GM21825 (cell line): ENCODE measurements around the gene KAZN.

Experiments used
- ATAC-seq: cut with Tn5 transposase; IDR thresholded peaks from one replicate; pipeline ENCODE4 v1.9.1; 2021; ENCODE audit warnings: mild to moderate bottlenecking, moderate library complexity; ENCODE audit not compliant: unreplicated experiment

KAZN gene

GRCh38 chr1:14924455-14925331 is 326.2 kb downstream of the KAZN start:
- ATAC-seq = no peak

DNA sequence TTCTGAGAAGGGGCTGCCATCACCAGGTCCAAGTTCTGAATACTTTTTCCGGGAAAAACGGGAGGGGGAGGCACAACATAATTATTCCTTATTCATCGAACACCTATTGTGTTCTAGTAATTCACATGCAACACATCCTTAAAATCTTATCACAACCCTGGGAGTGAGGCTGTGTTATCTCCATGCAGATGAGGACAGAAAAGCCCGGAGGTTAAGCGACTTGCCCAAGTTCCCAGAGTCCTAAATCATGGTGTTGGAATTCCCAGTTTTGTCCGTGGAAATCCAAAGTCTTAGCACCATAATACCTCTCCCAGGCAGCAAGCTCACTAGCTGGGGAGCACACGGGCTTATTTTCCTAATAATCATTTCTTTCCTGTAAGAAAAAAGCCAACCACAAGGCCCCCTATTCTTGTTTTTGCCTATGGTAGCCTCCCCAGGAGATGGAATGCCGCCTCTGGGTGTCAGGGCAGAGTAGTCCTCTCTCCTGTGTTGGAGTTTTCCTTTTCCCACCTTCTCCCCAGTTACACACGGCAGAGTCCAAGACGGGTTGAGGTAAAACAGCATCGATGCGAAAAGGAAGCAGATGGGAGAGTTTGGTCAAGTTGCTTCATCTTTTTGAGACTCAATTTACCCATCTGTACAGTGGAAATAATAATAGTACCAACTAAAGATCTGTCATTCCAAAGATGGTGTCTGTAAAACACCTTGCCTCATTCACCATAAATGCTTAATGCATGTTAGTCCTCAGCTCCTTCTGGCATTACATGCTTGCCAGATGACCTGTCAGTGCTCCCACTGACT is 327.1 kb downstream of the KAZN start:
- ATAC-seq = no peak

GRCh38 chr1:14926229-14926628 is 327.7 kb downstream of the KAZN start:
- no peak for ATAC-seq

DNA sequence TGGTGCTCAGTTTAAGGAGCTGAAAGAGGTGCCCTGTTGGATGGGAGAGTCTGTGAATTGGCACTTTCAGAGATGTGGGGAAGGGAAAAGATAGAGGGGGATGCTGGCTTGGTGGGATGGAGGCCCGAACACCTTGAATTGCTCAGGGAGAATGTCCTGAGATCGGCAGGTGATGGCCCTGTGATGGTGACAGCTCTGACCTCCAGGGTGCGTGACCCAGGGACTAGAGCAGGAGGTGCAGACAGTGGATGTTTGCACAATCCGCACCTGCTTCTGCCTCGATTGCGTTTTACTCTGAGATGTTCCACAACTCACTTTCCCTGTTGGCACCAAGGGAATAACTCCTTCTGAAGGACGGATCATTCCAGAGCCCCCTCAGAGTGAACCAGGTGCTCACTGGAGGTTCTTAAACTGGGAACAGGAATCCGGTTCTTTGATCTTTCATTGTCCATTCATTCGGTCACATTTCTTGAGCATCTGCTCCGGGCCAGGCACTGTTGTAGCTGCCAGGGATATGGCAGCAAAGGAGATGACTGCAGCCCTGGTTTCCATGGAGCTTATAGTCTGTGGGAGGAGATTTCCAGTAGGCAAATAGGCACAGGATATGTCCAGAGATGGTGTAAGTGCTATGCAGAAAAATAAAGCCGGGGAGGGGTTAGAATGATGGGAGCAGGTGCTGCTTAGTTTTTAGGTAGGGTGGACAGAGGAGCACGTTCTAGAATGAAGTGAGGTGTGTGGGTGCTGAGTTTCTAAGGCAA is 328.5 kb downstream of the KAZN start:
- ATAC-seq = no peak

GRCh38 chr1:14928412-14928811 is 329.9 kb downstream of the KAZN start:
- ATAC-seq = no peak

- no peak for ATAC-seq
Observed at GRCh38 chr1:14928886-14929546, 330.5 kb downstream of the KAZN start.

- ATAC-seq = no peak
Observed at GRCh38 chr1:14929547-14930246, 331.2 kb downstream of the KAZN start.

DNA sequence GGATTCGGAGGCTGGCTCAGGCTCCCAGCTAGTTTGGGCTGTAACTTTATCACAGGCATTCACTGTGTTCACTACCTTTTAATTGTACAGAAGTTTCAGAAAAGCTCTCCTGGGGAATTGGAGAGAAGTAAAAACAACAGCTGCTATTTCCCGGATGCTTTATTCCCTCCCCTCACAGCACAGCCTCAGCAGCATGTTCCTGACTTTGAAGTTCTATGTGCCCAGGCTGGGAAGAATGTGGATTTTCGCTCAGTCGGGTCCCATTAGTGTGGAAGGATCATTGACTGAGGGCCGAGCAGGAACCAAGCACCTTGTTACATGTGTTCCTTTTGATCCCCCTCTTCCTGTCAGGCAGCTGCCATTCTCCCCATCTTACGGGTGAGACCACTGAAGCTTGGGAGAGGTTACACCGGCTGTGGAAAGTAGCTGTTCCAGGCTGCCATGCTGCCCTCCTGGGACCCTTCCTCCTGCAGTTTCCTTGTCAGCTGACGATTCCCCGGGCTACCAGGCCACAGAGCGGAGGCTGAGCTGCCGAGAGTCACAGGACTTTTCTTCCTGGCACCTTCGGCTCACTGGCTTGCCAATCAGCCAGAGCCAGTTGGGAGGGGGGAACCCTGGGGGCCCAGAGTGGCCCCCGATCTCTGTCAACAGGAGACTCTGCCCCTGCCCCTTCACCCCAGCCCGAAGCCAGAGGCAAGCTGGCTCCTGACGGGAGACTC is 331.9 kb downstream of the KAZN start:
- no peak for ATAC-seq

DNA sequence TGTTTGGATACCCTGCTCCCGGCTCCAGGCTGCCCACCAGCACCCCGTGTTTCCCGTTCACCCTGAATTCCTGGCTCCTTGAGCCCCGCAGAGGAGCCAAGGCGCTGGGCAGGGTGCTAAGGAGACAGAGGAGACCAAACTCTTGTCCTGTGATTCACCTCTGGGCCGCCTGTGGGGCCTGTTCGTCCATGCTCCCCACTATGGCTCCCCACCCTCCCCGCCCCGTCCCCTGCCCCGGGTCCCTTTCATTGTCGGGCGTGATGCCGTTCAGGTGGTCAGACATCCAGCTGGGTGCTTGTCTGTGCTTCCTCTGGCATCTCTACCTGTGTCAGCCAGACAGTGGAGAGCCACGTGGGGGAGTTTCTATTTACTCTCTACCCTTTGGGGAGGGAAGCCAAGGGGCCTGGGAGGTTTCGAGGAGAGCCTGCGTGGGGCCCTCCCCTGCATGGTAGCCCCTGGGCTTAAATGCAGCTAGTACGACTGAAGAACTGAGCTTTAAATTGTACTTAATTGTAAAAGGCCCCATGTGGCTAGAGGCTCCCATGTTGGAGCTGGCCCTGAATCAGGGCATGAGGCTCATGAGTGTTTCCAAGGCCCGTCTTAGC is 333.7 kb downstream of the KAZN start:
- no peak for ATAC-seq

DNA sequence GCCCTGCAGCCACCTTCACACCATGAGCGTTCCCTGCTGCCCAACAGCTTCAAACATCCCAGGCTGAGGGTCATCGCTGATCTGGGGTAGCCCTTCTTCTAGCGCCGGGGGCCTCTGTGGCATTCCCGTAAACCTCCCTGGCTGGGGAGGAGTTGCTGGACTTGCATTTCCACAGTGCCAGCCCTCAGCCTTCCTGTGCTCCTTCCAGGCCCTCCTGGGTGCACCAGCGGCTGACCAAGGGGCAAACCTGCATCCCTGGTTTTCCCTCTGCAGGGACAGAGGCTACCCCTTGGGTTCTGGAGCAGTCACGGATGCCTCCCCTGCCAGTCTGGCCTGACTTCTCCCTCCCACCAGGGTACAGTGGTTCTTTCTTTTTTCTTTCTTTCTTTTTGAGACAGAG is 336.4 kb downstream of the KAZN start:
- no peak for ATAC-seq

GRCh38 chr1:14936815-14937214 is 338.3 kb downstream of the KAZN start:
- ATAC-seq = no peak

GRCh38 chr1:14937288-14937949 is 338.9 kb downstream of the KAZN start:
- no peak for ATAC-seq

DNA sequence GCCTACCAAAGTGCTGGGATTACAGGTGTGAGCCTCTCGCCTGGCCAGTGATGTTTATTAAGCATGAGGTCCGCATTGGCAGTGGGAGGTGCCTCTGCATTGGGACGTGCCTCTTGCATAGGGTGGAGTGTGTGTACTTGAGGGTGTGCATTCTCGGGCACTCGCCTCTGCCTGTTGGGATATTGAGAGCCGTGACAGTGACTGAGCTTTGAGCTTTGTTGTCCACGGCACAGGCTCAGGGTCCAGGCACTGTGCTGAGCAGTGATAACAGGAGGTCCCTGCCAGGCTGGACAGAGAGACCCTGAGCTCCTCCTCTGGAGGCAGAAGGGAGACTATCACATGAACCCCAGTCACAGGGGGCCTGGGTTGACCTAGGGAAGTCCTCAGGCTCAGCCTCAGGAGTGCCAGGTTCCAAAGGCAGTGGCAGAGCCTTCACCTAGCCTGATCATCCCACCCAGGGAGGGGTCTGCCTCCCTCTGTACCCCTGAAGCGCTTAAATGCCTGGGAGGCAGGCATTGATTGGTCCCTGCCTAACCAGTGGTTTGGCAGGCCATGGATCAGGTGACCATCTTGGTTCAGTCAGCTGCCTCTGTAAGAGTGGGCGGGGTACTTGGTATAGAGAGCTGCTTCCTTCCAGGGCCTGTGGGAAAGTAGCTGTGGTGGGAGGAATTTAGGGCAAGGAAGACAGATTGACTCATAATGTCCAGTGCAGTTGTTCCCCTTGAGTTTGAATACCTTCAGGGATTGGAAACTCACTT is 341.2 kb downstream of the KAZN start:
- no peak for ATAC-seq

- ATAC-seq = no peak
Observed at GRCh38 chr1:14940285-14940870, 341.9 kb downstream of the KAZN start.

DNA sequence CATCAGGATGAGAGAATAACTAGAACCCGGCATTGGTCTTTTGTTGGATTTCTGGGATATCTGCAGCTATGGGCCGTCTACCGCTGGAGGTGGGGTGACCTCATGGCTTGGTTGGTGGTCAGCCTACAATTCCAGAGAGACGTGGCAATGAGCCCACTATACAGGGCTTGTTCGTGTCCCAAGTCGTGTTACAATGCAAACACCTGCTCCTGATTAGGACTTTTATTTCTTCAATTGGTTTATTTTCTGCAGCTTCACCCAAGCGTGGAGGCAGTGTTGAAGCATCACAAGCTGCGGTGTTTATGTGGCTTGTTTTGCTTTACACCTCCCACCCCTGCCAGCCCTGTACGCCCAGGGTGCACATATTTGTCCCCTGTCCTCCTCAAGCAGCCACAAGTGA is 343.4 kb downstream of the KAZN start:
- ATAC-seq = no peak

GRCh38 chr1:14944471-14944985 is 346.0 kb downstream of the KAZN start:
- ATAC-seq = no peak
